ENCODE data around the gene GALNT13.

The GALNT13 gene

DNA sequence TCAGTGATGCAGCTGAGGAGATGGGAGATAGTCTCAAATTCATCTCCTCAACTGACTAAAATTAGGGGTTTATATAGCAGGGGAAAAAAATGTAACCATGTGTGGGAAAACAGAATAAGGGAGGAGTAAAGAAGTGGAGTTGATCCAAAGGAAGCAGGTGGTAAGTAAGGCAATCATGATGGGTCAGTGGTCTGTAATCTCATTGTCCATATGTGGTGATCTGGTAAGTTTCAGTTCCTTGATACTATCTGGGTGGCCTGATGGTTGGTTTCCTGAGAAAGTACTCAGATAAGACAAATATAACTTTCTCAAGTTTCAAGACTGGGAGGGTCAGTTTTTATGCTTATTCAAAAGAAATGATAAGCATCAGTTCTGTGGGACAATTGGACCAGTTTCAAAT, 514.5 kb downstream of the GALNT13 start:
- TF ChIP-seq ZNF274 (IDR thresholded peaks at IDR 0.05; ENCODE audit: low read depth, low read length) = no peak
- H3K4me3 ChIP-seq (ENCODE audit: low read length) = no peak overlapping the region

DNA sequence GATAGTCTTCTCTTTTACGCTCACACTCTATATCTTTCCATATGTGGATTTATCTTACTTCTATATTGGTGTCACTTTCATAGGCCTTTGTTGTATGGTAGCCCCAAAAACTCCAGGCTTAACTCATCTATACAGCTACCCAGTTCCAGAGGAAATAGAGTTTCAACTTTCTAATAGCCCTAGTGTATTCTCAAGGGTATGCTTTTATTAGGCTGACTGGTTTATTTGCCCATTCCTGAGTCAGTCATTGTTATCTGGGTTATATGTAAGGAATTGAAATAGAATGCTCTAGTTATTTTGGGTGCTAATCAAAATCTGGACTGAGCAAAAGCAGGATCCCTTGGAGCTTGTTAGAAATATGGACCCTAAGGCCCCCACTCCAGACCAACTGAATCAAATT, 519.3 kb downstream of the GALNT13 start:
- no peak for TF ChIP-seq ZNF274 (IDR thresholded peaks at IDR 0.05; ENCODE audit: low read depth, low read length)

DNA sequence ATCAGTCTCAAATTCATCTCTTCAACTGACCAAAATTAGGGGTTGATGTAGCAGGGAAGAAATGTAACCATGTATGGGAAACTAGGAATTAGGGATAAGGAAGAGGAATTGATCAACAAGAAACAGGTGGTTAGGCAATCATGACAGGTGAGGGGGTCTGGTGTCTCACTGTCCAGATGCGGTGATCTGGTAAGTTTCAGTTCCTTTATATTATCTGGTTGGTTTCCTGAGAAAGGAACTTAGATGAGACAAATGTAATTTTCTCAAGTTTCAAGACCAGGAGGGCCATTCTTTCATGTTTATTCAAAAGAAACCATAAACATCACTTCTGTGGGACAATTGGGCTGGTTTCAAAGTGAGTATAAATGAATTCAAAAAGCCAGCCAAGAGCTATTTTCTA, 520.5 kb downstream of the GALNT13 start:
- TF ChIP-seq ZNF274 (IDR thresholded peaks at IDR 0.05; ENCODE audit: low read depth, low read length) = no peak
- no peak overlapping the region for H3K4me3 ChIP-seq (ENCODE audit: low read length)

More for the DNA sequence above, 519.3 kb downstream of the GALNT13 start:
- no peak overlapping the region for H3K4me3 ChIP-seq (ENCODE audit: low read length)

DNA sequence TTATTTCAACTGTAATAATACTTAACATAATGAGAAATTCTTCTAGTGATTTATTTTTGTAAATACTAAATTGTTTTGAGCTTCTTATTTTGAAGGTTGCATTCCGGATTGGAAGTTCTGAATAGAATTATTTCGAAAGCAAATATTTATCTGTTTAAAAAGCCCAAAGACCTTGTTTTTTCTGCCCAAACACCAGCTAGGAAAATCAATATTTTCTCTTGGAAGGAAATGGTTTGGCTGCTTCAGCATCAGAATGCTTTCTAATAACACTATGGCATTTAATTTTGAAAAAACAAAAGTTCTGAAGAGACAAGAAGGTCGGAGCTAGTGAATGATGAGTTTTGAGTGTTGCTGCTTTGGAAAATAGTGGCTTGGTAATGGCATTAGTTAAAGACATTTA, 522.9 kb downstream of the GALNT13 start:
- TF ChIP-seq ZNF274 (IDR thresholded peaks at IDR 0.05; ENCODE audit: low read depth, low read length) = no peak
- no peak overlapping the region for H3K4me3 ChIP-seq (ENCODE audit: low read length)

DNA sequence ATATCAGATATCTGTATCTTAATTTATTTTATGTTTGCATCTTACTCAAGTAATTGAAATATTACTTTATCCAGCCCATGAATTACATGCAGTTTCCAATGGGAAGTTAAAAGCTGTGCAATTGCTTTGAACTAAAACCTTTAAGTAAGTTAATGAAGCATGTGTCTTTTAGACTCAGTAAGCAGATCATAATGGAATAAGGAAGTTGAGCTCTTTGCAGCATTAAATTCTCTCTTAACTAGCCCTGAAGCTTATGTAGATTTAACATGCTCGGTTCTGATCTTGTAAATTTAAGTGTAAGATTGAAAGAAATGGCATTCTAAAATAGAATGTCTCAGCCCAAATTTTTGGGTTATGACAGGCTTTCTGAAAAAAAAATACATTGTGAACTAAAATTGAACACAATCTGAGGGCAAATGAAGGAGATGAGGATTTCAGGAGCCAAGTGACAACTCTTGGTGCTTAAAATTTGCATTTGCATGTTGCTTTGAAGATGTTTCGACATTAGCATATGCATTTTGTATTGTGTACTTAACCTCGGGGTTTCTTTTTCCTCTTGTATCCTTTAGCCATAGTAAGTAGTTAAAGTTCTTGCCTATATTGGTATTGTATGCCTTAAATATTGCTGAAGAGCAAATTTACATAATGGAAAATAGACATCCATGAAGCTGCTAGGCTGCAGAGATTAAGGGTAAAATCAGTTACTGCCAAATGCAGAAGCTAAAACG, 529.0 kb downstream of the GALNT13 start:
- no peak for TF ChIP-seq ZNF274 (IDR thresholded peaks at IDR 0.05; ENCODE audit: low read depth, low read length)
- no peak overlapping the region for H3K4me3 ChIP-seq (ENCODE audit: low read length)

DNA sequence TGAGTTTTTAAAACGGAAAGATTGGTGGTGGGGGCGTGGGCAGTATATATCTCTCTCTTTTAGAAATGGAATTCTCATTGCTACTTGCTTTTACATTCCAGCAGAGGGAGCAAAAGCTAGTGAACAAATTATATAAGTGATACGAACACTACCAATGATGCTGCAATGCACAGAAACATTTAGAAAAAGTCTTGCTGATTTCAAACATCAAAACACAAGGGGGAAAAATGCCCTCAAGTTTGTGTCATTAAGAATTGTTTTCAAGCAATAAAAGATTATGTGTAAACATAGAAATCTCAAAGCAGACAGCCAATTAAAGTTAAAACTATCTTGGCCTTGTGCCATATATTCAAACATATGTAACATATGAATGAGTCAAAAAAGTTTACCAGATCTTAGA, 530.5 kb downstream of the GALNT13 start:
- H3K4me3 ChIP-seq (ENCODE audit: low read length) = no peak overlapping the region
- no peak for TF ChIP-seq ZNF274 (IDR thresholded peaks at IDR 0.05; ENCODE audit: low read depth, low read length)

DNA sequence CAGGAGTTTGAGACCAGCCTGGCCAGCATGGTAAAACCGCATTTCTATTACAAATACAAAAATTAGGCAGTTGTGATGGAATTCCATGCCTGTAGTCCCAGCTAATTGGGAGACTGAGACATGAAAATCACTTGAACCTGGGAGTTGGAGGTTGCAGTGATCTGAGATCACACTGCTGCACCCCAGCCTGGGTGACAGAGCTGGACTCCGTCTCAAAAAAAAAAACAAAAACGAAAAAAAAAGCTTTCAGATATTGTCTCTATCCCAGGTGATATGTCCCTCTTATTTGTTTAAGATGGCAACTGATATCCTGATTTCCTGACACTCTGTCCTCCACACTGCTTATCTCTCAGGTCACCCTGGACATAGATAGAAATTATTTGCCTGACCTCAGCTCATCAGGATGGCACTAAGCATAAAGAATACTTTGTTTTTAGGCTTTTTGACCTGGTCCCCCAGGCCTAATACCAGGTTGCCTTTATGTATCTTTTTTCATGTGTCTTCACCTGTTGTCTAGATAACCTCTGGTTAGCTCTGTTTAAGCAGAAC, 531.6 kb downstream of the GALNT13 start:
- no peak for TF ChIP-seq ZNF274 (IDR thresholded peaks at IDR 0.05; ENCODE audit: low read depth, low read length)
- H3K4me3 ChIP-seq (ENCODE audit: low read length) = no peak overlapping the region

DNA sequence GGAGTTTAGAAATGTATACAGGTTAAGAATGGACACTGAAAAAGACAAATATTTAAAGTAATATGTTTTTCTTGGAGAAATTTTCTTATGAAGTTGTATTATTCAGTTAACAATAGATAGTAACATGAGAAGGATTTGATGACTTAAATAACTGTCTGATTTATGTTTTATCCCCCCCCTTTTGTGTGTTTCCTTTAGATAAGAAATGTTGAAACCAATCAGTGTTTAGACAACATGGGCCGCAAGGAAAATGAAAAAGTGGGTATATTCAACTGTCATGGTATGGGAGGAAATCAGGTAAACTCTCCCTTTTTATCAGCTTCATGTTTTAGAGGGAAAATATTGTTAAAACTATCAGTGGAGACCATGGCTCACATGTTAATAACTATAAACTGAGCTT, 537.1 kb downstream of the GALNT13 start:
- H3K4me3 ChIP-seq (ENCODE audit: low read length) = no peak overlapping the region
- TF ChIP-seq ZNF274 (IDR thresholded peaks at IDR 0.05; ENCODE audit: low read depth, low read length) = no peak

DNA sequence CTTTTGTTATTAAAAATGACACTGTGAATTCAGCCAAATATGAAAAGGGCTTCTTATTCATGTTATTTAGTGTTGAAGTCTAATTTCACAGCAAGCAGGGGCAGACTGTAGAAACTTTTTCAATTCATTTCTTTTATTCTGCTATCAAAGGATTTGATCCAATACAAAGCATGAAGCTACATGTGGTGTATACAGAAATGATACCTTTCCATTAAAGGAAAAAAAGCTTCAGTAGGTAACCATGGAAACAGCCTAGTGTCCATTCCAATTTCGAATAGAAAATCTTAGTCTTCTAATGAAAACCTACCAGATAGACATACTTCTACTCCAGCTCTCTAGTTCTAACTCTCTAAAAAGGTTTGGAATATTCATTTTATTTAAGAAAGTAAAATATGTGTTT, 550.5 kb downstream of the GALNT13 start:
- no peak for TF ChIP-seq ZNF274 (IDR thresholded peaks at IDR 0.05; ENCODE audit: low read depth, low read length)

DNA sequence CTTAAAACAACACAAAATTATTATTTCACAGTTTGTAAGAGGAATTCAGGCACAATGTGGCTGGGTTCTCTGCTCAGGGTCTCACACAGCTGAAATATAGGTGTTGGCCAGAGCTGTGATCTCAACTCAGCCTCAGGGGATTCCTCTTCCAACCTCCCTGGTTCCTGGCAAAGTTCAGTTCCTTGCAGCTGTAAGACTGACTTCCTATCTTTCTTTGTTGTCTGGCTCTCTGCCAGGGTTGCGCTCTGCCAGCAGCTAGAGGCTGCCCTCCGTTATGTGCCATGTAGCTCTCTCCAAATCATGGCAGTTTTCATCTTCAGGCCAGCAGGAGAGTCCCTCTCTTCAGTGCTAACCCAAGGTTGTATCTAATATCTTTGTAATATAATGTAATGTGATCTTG, 554.3 kb downstream of the GALNT13 start:
- TF ChIP-seq ZNF274 (IDR thresholded peaks at IDR 0.05; ENCODE audit: low read depth, low read length) = no peak

More for the DNA sequence above, 550.5 kb downstream of the GALNT13 start:
- H3K4me3 ChIP-seq (ENCODE audit: low read length) = no peak overlapping the region

DNA sequence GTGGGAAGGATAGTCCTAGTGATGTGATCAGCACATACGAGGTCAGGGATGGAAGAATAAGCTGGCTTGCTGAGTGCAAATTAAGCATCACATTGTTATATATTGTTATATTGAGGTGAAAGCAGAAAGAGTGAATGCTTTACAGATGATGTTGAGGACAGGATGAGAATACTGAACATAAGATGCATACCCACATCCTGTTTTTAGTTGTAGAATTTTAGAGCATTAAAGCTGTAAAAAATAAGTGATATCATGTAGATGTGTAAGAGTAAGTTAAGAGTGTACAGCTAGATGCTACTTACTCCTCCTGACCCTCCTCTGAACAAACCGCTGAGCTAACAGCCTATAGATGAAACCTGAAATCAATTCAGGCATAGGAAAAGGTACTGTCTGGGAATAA, 555.7 kb downstream of the GALNT13 start:
- TF ChIP-seq ZNF274 (IDR thresholded peaks at IDR 0.05; ENCODE audit: low read depth, low read length) = no peak
- H3K4me3 ChIP-seq (ENCODE audit: low read length) = no peak overlapping the region

More for the DNA sequence above, 554.3 kb downstream of the GALNT13 start:
- no peak overlapping the region for H3K4me3 ChIP-seq (ENCODE audit: low read length)

DNA sequence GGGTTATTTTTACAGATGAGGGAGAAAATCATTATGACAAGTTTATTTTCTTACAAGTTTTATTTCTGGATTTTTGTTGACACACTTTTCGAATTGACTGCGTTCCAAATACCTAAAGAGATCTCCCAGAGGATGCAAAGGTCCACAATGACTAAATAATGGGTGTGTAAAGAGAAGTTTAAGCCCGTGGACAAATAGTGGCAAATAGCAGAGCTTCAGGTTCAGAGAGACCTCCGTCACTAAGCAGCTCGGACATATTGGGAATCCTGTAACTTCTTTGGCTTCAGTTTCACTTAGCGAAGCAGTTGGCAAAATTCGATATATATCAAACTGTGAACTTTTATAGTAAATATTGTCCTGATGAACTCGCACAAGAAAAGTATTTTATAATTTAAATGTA, 556.3 kb downstream of the GALNT13 start:
- H3K4me3 ChIP-seq (ENCODE audit: low read length) = no peak overlapping the region
- no peak for TF ChIP-seq ZNF274 (IDR thresholded peaks at IDR 0.05; ENCODE audit: low read depth, low read length)

DNA sequence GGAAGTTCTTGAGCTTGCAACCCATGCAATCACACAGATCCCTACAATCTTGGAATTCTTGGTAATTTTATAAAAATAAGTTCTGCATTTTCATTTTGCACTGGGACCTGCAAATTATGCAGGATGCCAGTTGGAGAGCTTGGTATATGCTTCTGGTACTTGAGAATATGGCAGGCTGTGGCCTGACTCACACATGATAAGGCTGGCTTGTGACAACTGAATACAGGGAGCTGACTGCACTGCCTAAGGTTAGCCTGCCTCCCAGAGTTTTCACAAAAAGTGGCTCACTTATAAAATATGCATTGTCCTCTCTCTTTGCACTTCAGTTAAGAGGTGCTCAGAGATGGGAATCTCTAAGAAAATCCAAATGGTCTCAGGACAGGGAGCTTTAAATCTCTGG, 561.3 kb downstream of the GALNT13 start:
- H3K4me3 ChIP-seq (ENCODE audit: low read length) = no peak overlapping the region
- no peak for TF ChIP-seq ZNF274 (IDR thresholded peaks at IDR 0.05; ENCODE audit: low read depth, low read length)

DNA sequence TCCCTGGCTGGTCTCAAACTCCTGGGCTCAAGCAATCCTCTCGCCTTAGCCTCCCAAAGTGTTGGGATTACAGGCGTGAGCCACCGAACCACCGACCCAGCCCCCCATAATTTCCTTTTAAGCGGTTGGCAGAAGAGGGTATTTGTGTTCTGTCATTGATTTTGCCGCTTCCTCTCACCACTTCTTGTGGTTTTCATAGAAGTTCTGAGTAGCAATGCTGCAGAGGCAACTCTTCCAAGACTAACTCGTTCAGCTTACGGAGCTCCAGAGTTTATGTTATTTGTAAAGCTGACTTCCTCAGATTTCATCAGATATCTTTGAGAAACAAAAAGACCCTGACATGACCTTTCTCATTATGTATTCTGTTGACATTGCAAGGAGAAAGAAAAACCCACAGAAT, 565.4 kb downstream of the GALNT13 start:
- no peak for TF ChIP-seq ZNF274 (IDR thresholded peaks at IDR 0.05; ENCODE audit: low read depth, low read length)
- H3K4me3 ChIP-seq (ENCODE audit: low read length) = no peak overlapping the region

DNA sequence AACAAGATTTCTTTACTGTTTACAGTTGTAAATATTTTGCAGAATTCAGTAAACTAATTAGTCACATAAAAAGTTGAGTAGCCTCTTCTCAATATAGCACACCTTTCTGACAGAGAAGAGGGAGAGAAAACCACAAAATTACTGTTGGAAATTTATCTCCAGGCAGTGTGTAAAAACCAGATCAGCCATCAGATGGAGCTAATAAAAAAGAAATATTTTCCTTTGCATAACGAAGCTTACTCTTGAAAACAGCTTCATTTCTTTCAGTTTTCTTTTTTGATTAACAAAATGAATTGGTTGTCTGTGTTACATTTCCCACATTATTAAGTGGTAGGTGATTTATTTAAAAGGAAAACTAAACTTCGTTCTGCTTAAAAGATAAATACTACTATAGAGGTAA, 567.4 kb downstream of the GALNT13 start:
- TF ChIP-seq ZNF274 (IDR thresholded peaks at IDR 0.05; ENCODE audit: low read depth, low read length) = no peak
- H3K4me3 ChIP-seq (ENCODE audit: low read length) = no peak overlapping the region

DNA sequence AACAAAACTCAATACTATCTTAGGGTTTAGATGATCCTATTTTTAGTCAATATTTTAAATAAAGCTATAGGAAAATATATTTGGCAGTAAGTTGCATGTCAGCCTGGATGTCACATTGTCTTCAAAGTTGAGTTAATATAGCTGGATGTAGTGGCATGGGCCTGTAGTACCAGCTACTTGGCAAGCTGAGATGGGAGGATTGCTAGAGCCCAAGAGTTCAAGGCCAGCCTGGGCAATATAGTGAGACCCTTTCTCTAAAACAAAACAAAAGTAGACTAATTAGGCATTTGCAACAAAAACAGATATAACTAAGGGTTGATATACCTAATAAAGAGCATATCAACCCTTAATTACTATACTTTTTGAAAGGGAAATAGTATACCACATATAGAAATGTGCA, 572.2 kb downstream of the GALNT13 start:
- H3K4me3 ChIP-seq (ENCODE audit: low read length) = no peak overlapping the region
- TF ChIP-seq ZNF274 (IDR thresholded peaks at IDR 0.05; ENCODE audit: low read depth, low read length) = no peak
